ENCODE data around the gene SRCAP.

- TF ChIP-seq EZH2 (IDR thresholded peaks at IDR 0.05) (no peak), CTCF (IDR thresholded peaks at IDR 0.05) (no peak), EZH2phosphoT487 (IDR thresholded peaks at IDR 0.05) (no peak)
Observed at GRCh38 chr16:30777591-30778297, 78.8 kb downstream of the SRCAP start.

Measured in neural progenitor cell (in vitro differentiated cells).